PFSK-1 (cell line): Measurements from ENCODE around the gene WDR62.

Experiments
- FOXP2 ChIP-seq: optimal IDR thresholded peaks from 2 replicates; pipeline ENCODE3; 2011; ENCODE audit warnings: borderline replicate concordance, control low read depth, inconsistent platforms; ENCODE audit not compliant: insufficient read depth; ENCODE audit errors: extremely low read length, extremely low read depth
- POLR2AphosphoS5 ChIP-seq: IDR thresholded peaks from 2 replicates; pipeline ENCODE4 v1.6.1; 2012; ENCODE audit warnings: low read depth, mild to moderate bottlenecking, control low read depth, low read length, moderate library complexity
- SIN3A ChIP-seq: IDR thresholded peaks from 2 replicates; pipeline ENCODE4 v1.6.1; 2012; ENCODE audit warnings: mild to moderate bottlenecking, low read length, moderate library complexity, borderline replicate concordance; ENCODE audit not compliant: insufficient read depth
- TAF1 ChIP-seq: IDR thresholded peaks from 2 replicates; pipeline ENCODE4 v1.6.1; 2012; ENCODE audit warnings: low read length, control low read depth, borderline replicate concordance; ENCODE audit not compliant: insufficient read depth
- TF ChIP-seq, protein P1 (sequence below), 2 experiments: IDR thresholded peaks; 2 replicates each; pipeline versions ENCODE4 v1.6.1 to v1.8.0; 2011 to 2012; ENCODE audit warnings: low read depth in 2 of 2, low read length in 2 of 2, control low read depth in 1 of 2, inconsistent platforms in 1 of 2, mild to moderate bottlenecking in 1 of 2, moderate library complexity in 1 of 2; ENCODE audit not compliant: insufficient read depth in 1 of 2

WDR62 gene

DNA sequence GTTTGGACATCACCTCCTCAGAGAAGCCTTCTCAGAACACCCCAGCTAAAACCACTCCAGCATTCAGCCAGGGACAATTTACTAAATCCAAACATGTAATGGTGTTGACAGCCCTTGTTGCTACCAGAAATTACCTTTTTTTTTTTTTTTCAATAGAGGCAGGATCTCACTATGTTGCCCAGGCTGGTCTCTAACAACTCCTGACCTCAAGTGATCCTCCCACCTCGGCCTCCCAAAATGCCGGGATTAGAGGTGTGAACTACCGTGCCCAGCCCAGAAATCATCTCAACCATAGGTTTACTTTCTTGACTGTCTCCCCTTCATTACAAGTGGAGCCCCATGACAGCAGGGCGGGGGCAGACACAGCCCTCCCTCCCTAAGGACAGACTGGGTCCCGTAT is 31.3 kb upstream of the WDR62 start:
- no peak for TF ChIP-seq TAF1
- no peak for TF ChIP-seq FOXP2
- no peak for TF ChIP-seq POLR2AphosphoS5
- TF ChIP-seq, protein P1, sequence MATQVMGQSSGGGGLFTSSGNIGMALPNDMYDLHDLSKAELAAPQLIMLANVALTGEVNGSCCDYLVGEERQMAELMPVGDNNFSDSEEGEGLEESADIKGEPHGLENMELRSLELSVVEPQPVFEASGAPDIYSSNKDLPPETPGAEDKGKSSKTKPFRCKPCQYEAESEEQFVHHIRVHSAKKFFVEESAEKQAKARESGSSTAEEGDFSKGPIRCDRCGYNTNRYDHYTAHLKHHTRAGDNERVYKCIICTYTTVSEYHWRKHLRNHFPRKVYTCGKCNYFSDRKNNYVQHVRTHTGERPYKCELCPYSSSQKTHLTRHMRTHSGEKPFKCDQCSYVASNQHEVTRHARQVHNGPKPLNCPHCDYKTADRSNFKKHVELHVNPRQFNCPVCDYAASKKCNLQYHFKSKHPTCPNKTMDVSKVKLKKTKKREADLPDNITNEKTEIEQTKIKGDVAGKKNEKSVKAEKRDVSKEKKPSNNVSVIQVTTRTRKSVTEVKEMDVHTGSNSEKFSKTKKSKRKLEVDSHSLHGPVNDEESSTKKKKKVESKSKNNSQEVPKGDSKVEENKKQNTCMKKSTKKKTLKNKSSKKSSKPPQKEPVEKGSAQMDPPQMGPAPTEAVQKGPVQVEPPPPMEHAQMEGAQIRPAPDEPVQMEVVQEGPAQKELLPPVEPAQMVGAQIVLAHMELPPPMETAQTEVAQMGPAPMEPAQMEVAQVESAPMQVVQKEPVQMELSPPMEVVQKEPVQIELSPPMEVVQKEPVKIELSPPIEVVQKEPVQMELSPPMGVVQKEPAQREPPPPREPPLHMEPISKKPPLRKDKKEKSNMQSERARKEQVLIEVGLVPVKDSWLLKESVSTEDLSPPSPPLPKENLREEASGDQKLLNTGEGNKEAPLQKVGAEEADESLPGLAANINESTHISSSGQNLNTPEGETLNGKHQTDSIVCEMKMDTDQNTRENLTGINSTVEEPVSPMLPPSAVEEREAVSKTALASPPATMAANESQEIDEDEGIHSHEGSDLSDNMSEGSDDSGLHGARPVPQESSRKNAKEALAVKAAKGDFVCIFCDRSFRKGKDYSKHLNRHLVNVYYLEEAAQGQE (IDR thresholded peaks at IDR 0.05; ENCODE audit: insufficient read depth in 1 of 2, low read depth in 2 of 2, low read length in 2 of 2), result no peak
- no peak for TF ChIP-seq SIN3A

GRCh38 chr19:36025541-36025940 is 29.2 kb upstream of the WDR62 start:
- no peak for TF ChIP-seq FOXP2
- TF ChIP-seq POLR2AphosphoS5, result no peak
- TF ChIP-seq TAF1, result no peak
- TF ChIP-seq, protein P1 (IDR thresholded peaks at IDR 0.05; ENCODE audit: insufficient read depth in 1 of 2, low read depth in 2 of 2, low read length in 2 of 2), result no peak
- no peak for TF ChIP-seq SIN3A

GRCh38 chr19:36026091-36026876 is 28.4 kb upstream of the WDR62 start:
- no peak for TF ChIP-seq FOXP2
- no peak for TF ChIP-seq SIN3A
- no peak for TF ChIP-seq TAF1
- TF ChIP-seq POLR2AphosphoS5, result no peak
- TF ChIP-seq, protein P1 (IDR thresholded peaks at IDR 0.05; ENCODE audit: insufficient read depth in 1 of 2, low read depth in 2 of 2, low read length in 2 of 2), result no peak

- no peak for TF ChIP-seq TAF1
- TF ChIP-seq FOXP2, result no peak
- TF ChIP-seq SIN3A, result no peak
- TF ChIP-seq, protein P1 (IDR thresholded peaks at IDR 0.05; ENCODE audit: insufficient read depth in 1 of 2, low read depth in 2 of 2, low read length in 2 of 2), result no peak
- no peak for TF ChIP-seq POLR2AphosphoS5
Observed at GRCh38 chr19:36027696-36028095, 27.0 kb upstream of the WDR62 start.
